H1 (cell line): Measurements from ENCODE around the gene NDRG4. TPM values are rescaled to one million over a fixed set of nuclear protein-coding genes. Genes with fewer than 3 reads are reported as not detected.

Experiments
- BRCA1 ChIP-seq: IDR thresholded peaks from 2 replicates; pipeline ENCODE4 v1.6.1; 2012; ENCODE audit warnings: low read depth, low read length, improper control_type of control experiment
- GTF2F1 ChIP-seq: IDR thresholded peaks from 2 replicates; pipeline ENCODE4 v1.6.1; 2012; ENCODE audit warnings: low read depth, low read length, improper control_type of control experiment, borderline replicate concordance
- MAFK ChIP-seq: IDR thresholded peaks from 2 replicates; pipeline ENCODE4 v1.6.1; 2012; ENCODE audit warnings: low read depth, mild to moderate bottlenecking, improper control_type of control experiment, low read length
- TAF7 ChIP-seq: optimal IDR thresholded peaks from 2 replicates; pipeline ENCODE3; 2011; ENCODE audit warnings: low read depth, mild to moderate bottlenecking, inconsistent platforms, low read length, moderate library complexity, borderline replicate concordance
- polyA plus RNA-seq, 7 experiments: library from polyadenylated mRNA; depleted of rRNA in 3 of 7; stranded (reverse) in 5 of 7; unstranded in 2 of 7; fragments of >200 nt in 5 of 7; fragments of 200-250 nt in 2 of 7; gene quantifications; 1 replicate in 5 of 7; 2 replicates in 1 of 7; 4 replicates in 1 of 7; pipeline versions ENCODE4 v1.2.1 to v1.2.3, GENCODE V29; 2011 to 2013; ENCODE audit warnings: missing spikeins in 2 of 7, mixed read lengths in 2 of 7
- total RNA-seq: library from RNA; stranded (reverse); fragmentation: NEBNext Ultra II Directional; extraction: Animal tissue kit (Norgen Biotek cat#: 25700); gene quantifications from 2 replicates; pipeline ENCODE4 v1.2.1, GENCODE V29; 2021

Gene NDRG4
- total and polyA plus RNA-seq, 2 of the 8 experiments (the other 6 are each of a cell fraction or from before 2014, with no cell fraction given) = 20.8 to 30.9 TPM

DNA sequence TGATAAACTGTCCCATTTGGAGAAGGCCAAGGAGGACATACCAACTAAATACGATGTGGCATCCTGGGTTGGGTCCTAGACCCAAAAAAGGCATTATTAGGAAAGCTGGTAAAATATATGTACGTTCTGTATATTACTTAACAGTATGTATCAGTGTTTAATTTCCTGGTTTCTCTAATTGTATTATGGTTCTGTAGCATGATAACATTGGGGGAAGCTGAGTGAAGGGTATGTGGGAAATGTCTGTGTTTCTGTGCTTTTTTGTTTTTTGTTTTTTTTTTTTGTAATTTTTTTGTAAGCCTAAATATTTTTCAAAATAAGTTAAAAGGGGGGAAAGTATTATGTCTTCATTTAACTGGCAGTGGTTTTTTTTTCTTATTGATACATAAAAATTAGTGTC, 21.5 kb upstream of the NDRG4 start (continued):
- TF ChIP-seq GTF2F1 = no peak
- no peak for TF ChIP-seq BRCA1
- TF ChIP-seq MAFK = no peak
- no peak for TF ChIP-seq TAF7
